Measurements from ENCODE around the gene MACO1.

Gene MACO1

DNA sequence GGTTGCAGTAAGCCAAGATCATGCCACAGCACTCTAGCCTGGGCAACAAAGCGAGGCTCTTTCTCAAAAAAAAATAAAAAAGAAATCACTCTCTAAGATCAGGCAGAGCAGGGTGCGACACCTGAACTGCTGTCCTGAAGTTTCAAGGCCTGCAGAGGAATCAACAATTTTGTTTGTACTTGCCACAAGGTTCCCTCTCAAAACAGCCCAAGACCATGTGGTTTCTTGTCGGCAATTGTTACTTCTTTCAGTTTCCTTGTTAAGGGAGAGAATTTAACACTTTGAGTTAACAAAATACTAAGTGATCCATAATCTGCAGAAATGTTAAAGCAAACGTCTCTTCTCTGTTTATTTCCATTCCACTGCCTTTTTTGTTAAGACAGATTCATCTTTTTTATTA, 36.5 kb downstream of the MACO1 start:
- Mint-ChIP-seq H3K27ac (peak overlapping the region; percentile 83), H3K9me3 (no peaks in the 10 kb centered on the region), H3K27me3 (no peaks in the 10 kb centered on the region), H3K4me3 (peak overlapping the region; percentile 3), H3K4me1 (peaks cover 70% of the 10 kb centered on the region), H3K36me3 (peaks cover 9% of the 10 kb centered on the region)

DNA sequence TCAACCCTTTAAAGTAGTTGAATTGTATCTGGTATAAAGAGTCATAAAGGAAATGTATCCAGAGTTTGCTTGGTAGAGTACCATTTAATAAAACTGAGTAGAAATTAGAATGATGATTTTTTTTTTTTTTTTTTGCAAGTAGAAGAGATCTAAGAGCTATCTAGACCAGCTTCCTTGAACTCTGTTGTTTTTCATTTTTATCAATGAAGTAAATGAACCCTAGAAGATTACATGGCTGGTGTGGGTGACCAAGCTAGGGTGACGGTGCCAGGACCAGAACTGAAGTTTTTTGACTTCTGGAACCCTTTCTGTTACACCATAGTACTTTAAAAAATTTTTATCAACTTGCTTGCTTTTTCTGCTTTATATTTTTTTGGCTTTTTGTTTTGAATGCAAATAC, 36.9 kb downstream of the MACO1 start:
- Mint-ChIP-seq H3K4me1 (peaks cover 71% of the 10 kb centered on the region), H3K4me3 (peak overlapping the region; percentile 3), H3K9me3 (no peaks in the 10 kb centered on the region), H3K27ac (peak overlapping the region; percentile 83), H3K36me3 (peaks cover 9% of the 10 kb centered on the region), H3K27me3 (no peaks in the 10 kb centered on the region)

DNA sequence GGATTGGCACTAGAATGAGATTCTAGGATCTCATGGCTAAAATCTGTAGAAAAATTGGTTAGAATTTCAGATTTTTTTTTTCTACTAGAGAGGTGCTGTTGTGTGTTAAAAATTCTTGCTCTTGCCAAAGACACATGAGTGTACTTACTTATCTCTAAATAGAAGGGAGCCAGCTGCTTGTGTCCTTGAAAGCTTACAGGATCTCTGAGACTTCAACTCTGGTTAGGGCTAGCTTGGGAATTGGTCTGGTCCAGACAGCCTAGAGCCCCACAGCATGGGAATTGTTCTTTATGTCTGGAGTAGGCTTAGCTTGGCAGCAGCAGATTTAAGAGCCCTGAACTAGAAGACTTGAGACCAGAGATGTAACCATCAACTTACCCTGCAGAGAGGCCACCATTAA, 37.3 kb downstream of the MACO1 start:
- Mint-ChIP-seq H3K36me3 (peaks cover 7% of the 10 kb centered on the region), H3K9me3 (no peaks in the 10 kb centered on the region), H3K4me3 (peak overlapping the region; percentile 30), H3K27ac (peak overlapping the region; percentile 83), H3K4me1 (peaks cover 73% of the 10 kb centered on the region), H3K27me3 (no peaks in the 10 kb centered on the region)

DNA sequence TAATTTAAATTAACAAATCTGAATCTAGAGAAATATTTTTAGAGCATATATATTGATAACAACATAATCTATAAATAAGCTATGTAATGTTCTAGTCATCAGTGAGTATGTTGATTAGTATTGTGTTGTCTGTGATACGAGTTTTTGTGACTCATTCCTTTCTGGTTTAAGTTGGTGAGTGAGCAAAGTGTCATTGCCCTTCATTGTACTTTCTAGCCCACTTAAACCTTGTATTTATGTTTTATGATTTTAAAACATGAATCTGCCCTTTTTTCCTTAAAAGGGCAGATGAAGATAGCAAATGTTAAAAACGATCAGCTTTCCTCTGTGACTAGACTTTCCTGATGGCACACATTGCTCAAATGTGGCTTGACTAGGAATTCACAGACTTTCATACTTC, 38.5 kb downstream of the MACO1 start:
- H3K36me3 Mint-ChIP-seq = peaks cover 8% of the 10 kb centered on the region
- H3K4me1 Mint-ChIP-seq = peaks cover 77% of the 10 kb centered on the region
- no peaks in the 10 kb centered on the region for H3K9me3 Mint-ChIP-seq
- H3K27me3 Mint-ChIP-seq = no peaks in the 10 kb centered on the region
- no peak overlapping the region for H3K27ac Mint-ChIP-seq
- H3K4me3 Mint-ChIP-seq = no peak overlapping the region

DNA sequence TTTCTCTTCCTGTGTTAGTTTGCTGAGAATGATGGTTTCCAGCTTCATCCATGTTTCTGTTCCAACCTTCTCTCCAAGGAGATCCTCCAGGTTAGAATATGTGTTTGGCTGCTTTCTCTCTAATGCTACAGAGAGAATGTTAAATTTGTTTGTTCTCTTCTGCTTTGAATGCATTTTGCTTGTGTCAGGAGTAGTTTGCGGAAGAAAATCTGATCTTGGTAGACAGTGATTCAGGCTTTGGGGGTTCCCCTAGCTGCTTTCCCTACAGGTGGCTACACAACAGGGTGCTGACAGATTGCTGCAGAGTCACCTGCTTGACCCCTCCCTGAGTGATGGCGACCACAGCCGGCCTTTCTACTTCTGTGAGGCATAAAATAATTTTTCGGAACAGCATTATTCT, 41.8 kb downstream of the MACO1 start:
- Mint-ChIP-seq H3K27me3 (no peaks in the 10 kb centered on the region), H3K36me3 (peaks cover 8% of the 10 kb centered on the region), H3K4me1 (peaks cover 91% of the 10 kb centered on the region), H3K4me3 (peak overlapping the region; percentile 70), H3K27ac (peak overlapping the region; percentile 84), H3K9me3 (no peaks in the 10 kb centered on the region)

DNA sequence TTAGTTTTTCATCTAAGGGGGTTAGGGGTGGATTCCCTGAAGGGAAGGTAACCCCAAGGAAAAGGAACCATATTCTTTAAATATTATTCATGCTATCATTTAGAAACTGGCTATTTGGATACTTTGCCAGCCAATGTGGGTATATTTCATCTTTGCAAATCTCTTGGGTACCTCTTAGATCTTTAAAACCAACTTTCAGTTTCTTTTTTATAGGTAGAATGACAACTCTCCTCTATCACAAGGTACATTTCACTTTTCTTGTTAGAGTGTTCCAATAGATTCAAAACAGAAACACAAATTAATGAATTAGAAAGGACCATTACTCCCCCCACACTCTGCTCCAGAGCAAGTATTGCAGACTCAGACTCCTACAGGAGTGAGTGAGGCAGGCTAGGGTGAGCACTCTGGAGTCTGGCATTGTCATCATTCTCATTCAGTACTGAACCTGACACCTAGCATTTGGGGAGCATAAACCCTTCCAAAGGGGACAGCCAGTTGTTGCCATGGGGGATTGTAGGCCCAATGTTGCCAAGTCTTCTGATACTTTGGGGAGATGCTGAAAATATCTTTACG, 43.0 kb downstream of the MACO1 start:
- Mint-ChIP-seq H3K9me3 (no peaks in the 10 kb centered on the region), H3K27ac (peak overlapping the region; percentile 97), H3K4me3 (peak overlapping the region; percentile 86), H3K4me1 (peaks cover 83% of the 10 kb centered on the region), H3K36me3 (peaks cover 4% of the 10 kb centered on the region), H3K27me3 (no peaks in the 10 kb centered on the region)

DNA sequence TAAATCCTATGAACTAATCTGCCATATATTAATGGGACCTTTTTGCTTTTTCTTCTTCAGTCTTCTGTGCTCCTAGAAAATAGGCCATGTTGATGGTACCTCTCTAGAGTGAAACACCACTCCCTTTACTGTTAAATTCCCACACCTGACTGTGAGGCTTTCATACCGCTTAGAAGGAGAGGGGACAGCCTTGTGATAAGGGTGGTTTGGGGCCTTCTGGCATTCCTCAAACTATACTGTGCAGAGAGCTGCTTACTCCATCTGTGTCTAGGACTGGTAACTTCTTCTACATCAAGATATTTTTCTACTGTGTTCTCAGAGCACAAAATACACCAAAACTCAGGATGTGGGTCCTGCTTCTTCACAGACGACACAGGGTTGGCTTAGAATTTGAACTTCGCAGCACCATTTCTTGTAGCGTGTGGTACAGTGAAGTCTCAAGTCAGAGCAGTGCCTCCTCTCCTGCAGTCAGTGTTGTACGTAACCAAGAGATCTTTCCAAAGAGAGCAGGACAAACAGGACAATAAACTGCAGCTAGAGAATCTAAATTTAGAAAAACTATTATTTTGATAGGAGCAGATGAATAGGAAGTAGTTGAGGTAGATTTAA, 43.8 kb downstream of the MACO1 start:
- H3K9me3 Mint-ChIP-seq = no peaks in the 10 kb centered on the region
- peaks cover 76% of the 10 kb centered on the region for H3K4me1 Mint-ChIP-seq
- peak overlapping the region; percentile 86 for H3K4me3 Mint-ChIP-seq
- no peaks in the 10 kb centered on the region for H3K27me3 Mint-ChIP-seq
- H3K27ac Mint-ChIP-seq = peak overlapping the region; percentile 97
- peaks cover 4% of the 10 kb centered on the region for H3K36me3 Mint-ChIP-seq

DNA sequence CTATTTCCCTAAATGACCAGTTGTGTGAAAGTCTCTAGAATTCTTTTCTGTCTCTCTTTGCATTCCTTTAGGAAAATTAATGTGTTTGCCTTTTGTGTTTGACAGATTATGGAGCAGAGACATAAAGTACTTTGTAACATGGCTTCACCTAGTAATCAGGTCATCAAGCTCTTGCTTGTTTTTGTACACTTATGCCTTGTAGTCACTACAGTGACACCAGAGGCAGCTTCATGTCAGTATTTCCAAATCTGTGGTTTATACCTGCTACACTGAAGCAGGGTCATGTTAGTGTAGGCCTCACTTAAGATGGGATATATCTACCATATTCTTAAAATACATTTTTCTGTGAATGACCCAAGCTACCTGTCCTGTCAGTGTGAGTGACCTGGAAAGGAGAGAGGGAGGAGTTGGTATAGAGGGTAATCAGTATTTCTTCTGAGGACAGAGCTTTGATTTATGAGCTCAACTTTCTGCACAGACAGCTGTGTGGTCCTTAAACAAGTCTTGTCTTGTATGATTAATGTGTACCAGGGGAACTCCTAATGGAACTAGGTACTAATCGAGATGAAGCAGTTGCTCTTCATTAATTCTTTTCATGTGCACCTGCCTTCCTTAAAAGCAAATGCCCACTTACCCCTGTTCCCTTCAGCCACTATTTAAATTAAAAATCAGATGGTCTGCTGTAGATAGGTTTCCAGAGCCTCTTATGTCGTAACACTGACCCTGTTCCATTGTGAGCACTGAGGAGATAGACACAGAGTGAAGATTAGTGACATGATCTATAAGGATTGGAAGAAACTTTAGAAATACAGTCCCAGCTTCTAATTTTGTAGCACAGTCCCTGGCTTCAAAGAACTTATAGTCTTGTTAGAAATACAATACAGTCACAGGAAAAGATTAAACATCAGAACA, 45.7 kb downstream of the MACO1 start:
- H3K4me1 Mint-ChIP-seq = peaks cover 61% of the 10 kb centered on the region
- peak overlapping the region; percentile 96 for H3K27ac Mint-ChIP-seq
- H3K27me3 Mint-ChIP-seq = no peaks in the 10 kb centered on the region
- H3K4me3 Mint-ChIP-seq = peak overlapping the region; percentile 55
- peaks cover 4% of the 10 kb centered on the region for H3K36me3 Mint-ChIP-seq
- no peaks in the 10 kb centered on the region for H3K9me3 Mint-ChIP-seq

DNA sequence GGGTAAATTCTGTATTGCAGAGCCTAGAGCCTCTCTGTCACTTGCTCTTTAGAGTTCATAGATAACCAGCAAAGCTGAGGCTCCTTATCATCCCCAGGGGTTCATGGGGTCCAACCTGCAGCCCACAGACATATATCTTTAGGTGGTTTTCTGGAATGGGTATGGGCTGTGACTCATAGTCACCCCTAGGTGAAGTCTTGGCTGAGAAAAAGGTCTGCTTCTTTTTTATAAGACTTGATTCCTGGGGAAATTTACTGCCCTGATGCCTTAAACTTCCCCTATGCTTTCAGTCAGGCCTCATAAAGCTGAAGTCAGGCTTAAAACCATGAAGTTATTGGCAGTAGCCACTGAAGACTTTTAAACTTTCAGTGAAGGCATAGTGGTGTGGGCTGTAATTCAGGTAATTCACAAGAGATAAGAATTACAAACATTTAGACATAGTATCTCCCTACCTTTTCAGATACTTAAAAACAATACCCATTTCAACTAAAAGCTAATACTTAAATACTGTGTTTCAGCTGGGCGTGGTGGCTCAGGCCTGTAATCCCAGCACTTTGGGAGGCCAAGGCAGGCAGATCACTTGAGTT, 46.8 kb downstream of the MACO1 start:
- peak overlapping the region; percentile 96 for H3K27ac Mint-ChIP-seq
- no peaks in the 10 kb centered on the region for H3K27me3 Mint-ChIP-seq
- H3K36me3 Mint-ChIP-seq = peaks cover 8% of the 10 kb centered on the region
- no peaks in the 10 kb centered on the region for H3K9me3 Mint-ChIP-seq
- no peak overlapping the region for H3K4me3 Mint-ChIP-seq
- peaks cover 63% of the 10 kb centered on the region for H3K4me1 Mint-ChIP-seq

DNA sequence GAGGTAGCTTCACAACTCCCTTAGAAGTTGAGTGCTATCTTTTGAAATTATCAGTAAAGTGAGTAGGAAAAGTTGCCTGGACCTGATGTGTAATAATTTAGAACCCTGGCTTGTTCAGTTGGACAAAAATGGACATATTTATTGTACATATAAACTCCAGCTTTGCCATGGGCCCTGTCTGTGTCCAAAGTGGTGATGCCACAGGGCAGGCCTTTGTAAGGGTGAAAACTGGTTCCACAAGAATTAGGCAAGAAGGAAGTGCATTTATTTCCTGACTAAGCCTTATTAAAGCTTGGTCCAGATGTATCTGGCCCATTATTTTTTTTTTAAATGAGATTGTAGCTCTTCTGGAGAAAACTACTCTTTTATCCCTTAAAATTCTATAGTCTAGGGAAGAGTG, 47.9 kb downstream of the MACO1 start:
- Mint-ChIP-seq H3K4me1 (peaks cover 53% of the 10 kb centered on the region), H3K9me3 (no peaks in the 10 kb centered on the region), H3K36me3 (peaks cover 10% of the 10 kb centered on the region), H3K27ac (no peak overlapping the region), H3K4me3 (no peak overlapping the region), H3K27me3 (no peaks in the 10 kb centered on the region)

DNA sequence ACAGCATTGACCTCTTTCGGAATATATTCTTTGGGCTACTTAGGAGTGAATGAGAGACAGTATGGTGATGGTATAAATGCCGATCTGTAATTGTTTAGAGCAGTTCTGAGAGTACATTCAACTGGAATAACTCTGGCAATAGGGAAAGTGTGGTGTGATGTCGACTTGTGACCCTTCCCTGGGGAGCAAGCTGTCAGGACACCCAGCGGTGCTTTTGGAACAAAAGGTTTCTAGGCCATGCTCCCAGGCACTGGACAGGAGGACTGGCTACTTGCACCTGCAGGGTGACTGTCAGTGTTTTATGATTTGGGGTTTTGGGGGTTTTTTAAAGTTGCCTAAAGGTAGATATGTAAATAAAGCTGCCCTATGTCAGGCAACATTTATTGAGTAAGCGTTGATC, 50.9 kb downstream of the MACO1 start:
- peaks cover 9% of the 10 kb centered on the region for H3K36me3 Mint-ChIP-seq
- H3K4me1 Mint-ChIP-seq = peaks cover 40% of the 10 kb centered on the region
- no peak overlapping the region for H3K4me3 Mint-ChIP-seq
- no peaks in the 10 kb centered on the region for H3K27me3 Mint-ChIP-seq
- no peak overlapping the region for H3K27ac Mint-ChIP-seq
- H3K9me3 Mint-ChIP-seq = no peaks in the 10 kb centered on the region

DNA sequence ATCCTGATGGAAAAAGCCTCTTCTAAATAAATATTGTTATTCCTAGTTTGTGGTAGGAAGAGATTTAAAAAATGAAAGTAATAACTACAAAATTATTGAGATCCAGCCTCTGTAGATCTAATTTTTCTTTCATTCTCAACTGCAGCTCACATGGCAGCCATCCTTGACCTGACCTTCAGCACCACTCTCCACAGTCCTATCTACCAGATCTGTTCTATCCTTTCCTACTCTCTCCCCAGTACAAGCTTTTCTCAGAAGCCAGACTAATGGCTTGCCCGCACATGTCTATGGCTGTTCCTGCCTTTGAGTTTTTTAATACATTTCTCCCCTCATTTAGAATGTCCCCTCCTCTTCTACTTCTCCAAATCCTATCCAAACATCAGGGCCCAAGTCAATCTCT, 51.5 kb downstream of the MACO1 start:
- H3K36me3 Mint-ChIP-seq = peaks cover 8% of the 10 kb centered on the region
- H3K4me1 Mint-ChIP-seq = peaks cover 38% of the 10 kb centered on the region
- peak overlapping the region; percentile 80 for H3K27ac Mint-ChIP-seq
- no peaks in the 10 kb centered on the region for H3K27me3 Mint-ChIP-seq
- no peaks in the 10 kb centered on the region for H3K9me3 Mint-ChIP-seq
- H3K4me3 Mint-ChIP-seq = no peak overlapping the region

DNA sequence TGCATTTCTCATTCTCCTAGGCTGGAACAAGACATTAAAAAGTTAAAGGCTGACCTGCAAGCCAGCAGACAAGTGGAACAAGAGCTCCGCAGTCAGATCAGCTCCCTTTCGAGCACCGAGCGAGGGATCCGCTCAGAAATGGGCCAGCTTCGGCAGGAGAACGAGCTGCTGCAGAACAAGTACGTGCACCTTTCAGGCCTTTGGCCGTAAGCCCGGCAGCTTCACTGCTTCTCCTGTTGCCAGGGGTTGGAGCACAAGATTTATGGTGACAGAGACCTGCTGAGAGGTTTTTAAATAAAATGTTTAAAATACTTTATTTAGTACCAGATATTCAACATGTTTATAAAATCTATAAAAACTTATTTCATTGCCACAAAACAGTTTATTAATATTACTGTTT, 53.4 kb downstream of the MACO1 start:
- no peak overlapping the region for H3K4me3 Mint-ChIP-seq
- H3K36me3 Mint-ChIP-seq = peaks cover 8% of the 10 kb centered on the region
- no peak overlapping the region for H3K27ac Mint-ChIP-seq

DNA sequence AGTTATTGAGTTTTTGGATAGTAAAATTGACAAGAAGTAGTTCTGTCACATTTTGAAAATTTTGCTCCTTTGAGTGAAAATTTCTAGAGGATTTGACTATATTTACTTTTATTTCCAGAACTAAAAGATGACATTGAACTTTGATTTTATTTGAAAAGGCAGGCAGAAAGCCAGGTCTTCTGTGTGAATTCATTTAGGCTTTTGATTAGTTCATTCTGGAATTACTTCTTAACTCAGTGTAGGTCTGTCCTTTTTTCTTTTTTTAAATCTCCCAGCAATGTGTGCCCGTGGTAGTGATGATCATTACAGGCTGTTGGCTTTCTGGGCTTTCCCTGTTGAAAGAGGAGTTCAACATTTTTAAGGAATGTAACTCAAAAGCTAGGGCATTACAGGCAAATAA, 53.8 kb downstream of the MACO1 start:
- Mint-ChIP-seq H3K9me3 (no peaks in the 10 kb centered on the region), H3K4me3 (no peak overlapping the region), H3K27ac (peak overlapping the region; percentile 32), H3K36me3 (peaks cover 8% of the 10 kb centered on the region), H3K4me1 (peaks cover 35% of the 10 kb centered on the region), H3K27me3 (no peaks in the 10 kb centered on the region)

More for the DNA sequence above, 53.4 kb downstream of the MACO1 start:
- Mint-ChIP-seq H3K4me1 (peaks cover 35% of the 10 kb centered on the region), H3K27me3 (no peaks in the 10 kb centered on the region), H3K9me3 (no peaks in the 10 kb centered on the region)

DNA sequence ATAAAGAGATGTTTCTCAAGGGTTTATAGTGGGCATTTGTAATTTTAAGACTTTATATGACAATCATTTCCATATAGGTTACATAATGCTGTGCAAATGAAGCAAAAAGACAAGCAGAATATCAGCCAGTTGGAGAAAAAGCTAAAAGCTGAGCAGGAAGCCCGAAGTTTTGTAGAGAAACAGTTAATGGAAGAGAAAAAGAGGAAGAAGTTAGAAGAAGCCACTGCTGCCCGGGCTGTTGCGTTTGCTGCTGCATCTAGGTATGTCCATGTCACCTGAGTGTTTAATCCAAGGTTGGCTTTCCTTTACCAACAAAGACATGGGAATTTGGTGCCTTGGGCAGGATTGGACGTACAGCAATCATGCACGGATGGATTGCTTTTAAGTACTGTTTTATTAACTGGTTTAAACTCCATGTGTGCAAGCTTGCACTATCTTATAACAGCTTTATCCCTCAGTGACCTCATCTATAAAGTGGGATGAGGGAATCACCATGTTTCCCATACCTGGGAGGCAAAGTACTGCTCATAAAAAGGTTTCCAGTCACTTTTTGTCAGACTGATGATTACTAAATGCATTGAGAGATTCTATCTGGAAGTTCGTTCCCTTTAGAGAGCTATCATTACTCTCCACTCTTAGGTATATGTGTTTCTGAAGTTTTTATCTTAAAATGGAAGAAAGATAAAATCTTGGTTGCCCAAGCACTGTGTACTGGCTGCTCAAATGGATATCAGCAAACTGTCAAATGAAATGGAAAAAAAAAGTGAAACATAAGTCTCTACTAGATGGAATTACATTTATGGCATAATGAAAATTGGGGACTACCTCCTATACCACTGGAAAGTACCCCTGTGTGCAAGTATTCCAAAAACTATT, 55.1 kb downstream of the MACO1 start:
- peaks cover 35% of the 10 kb centered on the region for H3K4me1 Mint-ChIP-seq
- peak overlapping the region; percentile 0 for H3K27ac Mint-ChIP-seq
- H3K36me3 Mint-ChIP-seq = peaks cover 12% of the 10 kb centered on the region
- H3K4me3 Mint-ChIP-seq = no peak overlapping the region
- no peaks in the 10 kb centered on the region for H3K27me3 Mint-ChIP-seq
- no peaks in the 10 kb centered on the region for H3K9me3 Mint-ChIP-seq

Data from activated naive CD4-positive, alpha-beta T cell treated with anti-CD3 and anti-CD28 coated beads, Interleukin-2, amount 50 U/mL, for 24 hours (primary cell).